OCI-LY3 (cell line): ENCODE measurements around the gene CARS2.

Experiments used
- H2AFZ ChIP-seq: fragments of 200-600, 300-600 bp; shearing (Covaris generic); 2 replicates; pipeline ENCODE4 v1.6.0; 2014; ENCODE audit warnings: antibody characterized with exemption, low read depth, low read length
- H3K27ac ChIP-seq: fragments of 200-600, 300-600 bp; sonication (generic); 2 replicates; pipeline ENCODE4 v1.5.1; 2014; ENCODE audit warnings: mild to moderate bottlenecking, low read length, moderate library complexity, mixed read lengths
- H3K27me3 ChIP-seq: fragments of 200-600, 300-600 bp; sonication (generic); 2 replicates; pipeline ENCODE4 v1.6.1; 2014; ENCODE audit warnings: low read depth, low read length, mixed read lengths
- H3K36me3 ChIP-seq: fragments of 200-600, 300-600 bp; sonication (generic); replicated peaks from 2 replicates; pipeline ENCODE3; 2014; ENCODE audit warnings: low read depth, low read length, mixed read lengths
- H3K4me1 ChIP-seq: fragments of 300-600, 200-600 bp; sonication (generic); 2 replicates; pipeline ENCODE4 v1.6.1; 2014; ENCODE audit warnings: low read length, mixed read lengths
- H3K4me2 ChIP-seq: fragments of 200-600, 300-600 bp; sonication (generic); 2 replicates; pipeline ENCODE4 v1.6.1; 2014; ENCODE audit warnings: low read length, mixed read lengths
- H3K4me3 ChIP-seq: fragments of 300-600, 200-600 bp; sonication (generic); 2 replicates; pipeline ENCODE4 v1.5.1; 2014; ENCODE audit warnings: antibody characterized with exemption, mild to moderate bottlenecking, low read length, moderate library complexity
- H3K79me2 ChIP-seq: fragments of 300-600, 200-600 bp; shearing (Covaris generic); 2 replicates; pipeline ENCODE4 v1.6.1; 2014; ENCODE audit warnings: mild to moderate bottlenecking, low read length, mixed read lengths
- H3K9ac ChIP-seq: fragments of 300-600, 200-600 bp; shearing (Covaris generic); 2 replicates; pipeline ENCODE4 v1.6.0; 2014; ENCODE audit warnings: mild to moderate bottlenecking, low read length, moderate library complexity
- H3K9me3 ChIP-seq: fragments of 200-600, 300-600 bp; shearing (Covaris generic); 2 replicates; pipeline ENCODE4 v1.6.1; 2014; ENCODE audit warnings: low read length, mixed read lengths; ENCODE audit not compliant: insufficient read depth
- H4K20me1 ChIP-seq: fragments of 200-600, 300-600 bp; sonication (generic); 2 replicates; pipeline ENCODE4 v1.6.1; 2016; ENCODE audit warnings: low read length, mixed read lengths; ENCODE audit not compliant: insufficient read depth
- EZH2phosphoT487 ChIP-seq: fragments of 200-600 bp; shearing (Covaris generic); IDR thresholded peaks from 2 replicates; pipeline ENCODE4 v1.6.1; 2018; ENCODE audit warnings: antibody characterized with exemption, mixed run types, low read depth
- TF ChIP-seq, protein P1 (sequence below): fragments of 200-600, 300-600 bp; sonication (generic); IDR thresholded peaks from 2 replicates; pipeline ENCODE4 v1.5.1; 2014; ENCODE audit warnings: antibody characterized with exemption, low read length, low read depth

The CARS2 gene

GRCh38 chr13:110700641-110701040 lies 5.3 kb downstream of the CARS2 start:
- H3K4me1 ChIP-seq = peaks cover 14% of the 10 kb centered on the region
- no peaks in the 10 kb centered on the region for H3K27me3 ChIP-seq
- no peaks in the 10 kb centered on the region for H3K9me3 ChIP-seq
- no peak overlapping the region for H3K4me2 ChIP-seq
- no peak overlapping the region for H3K9ac ChIP-seq
- H4K20me1 ChIP-seq = peaks cover 12% of the 10 kb centered on the region; the same call in 1 of the 2 replicates
- H3K36me3 ChIP-seq = peaks cover 64% of the 10 kb centered on the region
- no peak overlapping the region for H2AFZ ChIP-seq
- no peak overlapping the region for H3K27ac ChIP-seq
- H3K4me3 ChIP-seq = no peak overlapping the region
- TF ChIP-seq EZH2phosphoT487 = no peak
- TF ChIP-seq, protein P1, sequence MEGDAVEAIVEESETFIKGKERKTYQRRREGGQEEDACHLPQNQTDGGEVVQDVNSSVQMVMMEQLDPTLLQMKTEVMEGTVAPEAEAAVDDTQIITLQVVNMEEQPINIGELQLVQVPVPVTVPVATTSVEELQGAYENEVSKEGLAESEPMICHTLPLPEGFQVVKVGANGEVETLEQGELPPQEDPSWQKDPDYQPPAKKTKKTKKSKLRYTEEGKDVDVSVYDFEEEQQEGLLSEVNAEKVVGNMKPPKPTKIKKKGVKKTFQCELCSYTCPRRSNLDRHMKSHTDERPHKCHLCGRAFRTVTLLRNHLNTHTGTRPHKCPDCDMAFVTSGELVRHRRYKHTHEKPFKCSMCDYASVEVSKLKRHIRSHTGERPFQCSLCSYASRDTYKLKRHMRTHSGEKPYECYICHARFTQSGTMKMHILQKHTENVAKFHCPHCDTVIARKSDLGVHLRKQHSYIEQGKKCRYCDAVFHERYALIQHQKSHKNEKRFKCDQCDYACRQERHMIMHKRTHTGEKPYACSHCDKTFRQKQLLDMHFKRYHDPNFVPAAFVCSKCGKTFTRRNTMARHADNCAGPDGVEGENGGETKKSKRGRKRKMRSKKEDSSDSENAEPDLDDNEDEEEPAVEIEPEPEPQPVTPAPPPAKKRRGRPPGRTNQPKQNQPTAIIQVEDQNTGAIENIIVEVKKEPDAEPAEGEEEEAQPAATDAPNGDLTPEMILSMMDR = no peak
- H3K79me2 ChIP-seq = peaks cover 45% of the 10 kb centered on the region

- peaks cover 12% of the 10 kb centered on the region; the same call in 1 of the 2 replicates for H4K20me1 ChIP-seq
- H3K27ac ChIP-seq = no peak overlapping the region
- no peaks in the 10 kb centered on the region for H3K9me3 ChIP-seq
- H3K79me2 ChIP-seq = peaks cover 40% of the 10 kb centered on the region
- TF ChIP-seq, protein P1 = no peak
- no peak for TF ChIP-seq EZH2phosphoT487
- no peak overlapping the region for H3K9ac ChIP-seq
- peaks cover 64% of the 10 kb centered on the region for H3K36me3 ChIP-seq
- no peak overlapping the region for H2AFZ ChIP-seq
- H3K4me1 ChIP-seq = peaks cover 13% of the 10 kb centered on the region
- H3K4me2 ChIP-seq = no peak overlapping the region
- no peaks in the 10 kb centered on the region for H3K27me3 ChIP-seq
- no peak overlapping the region for H3K4me3 ChIP-seq
These were observed 5.7 kb downstream of the CARS2 start for GRCh38 chr13:110700186-110700585.

DNA sequence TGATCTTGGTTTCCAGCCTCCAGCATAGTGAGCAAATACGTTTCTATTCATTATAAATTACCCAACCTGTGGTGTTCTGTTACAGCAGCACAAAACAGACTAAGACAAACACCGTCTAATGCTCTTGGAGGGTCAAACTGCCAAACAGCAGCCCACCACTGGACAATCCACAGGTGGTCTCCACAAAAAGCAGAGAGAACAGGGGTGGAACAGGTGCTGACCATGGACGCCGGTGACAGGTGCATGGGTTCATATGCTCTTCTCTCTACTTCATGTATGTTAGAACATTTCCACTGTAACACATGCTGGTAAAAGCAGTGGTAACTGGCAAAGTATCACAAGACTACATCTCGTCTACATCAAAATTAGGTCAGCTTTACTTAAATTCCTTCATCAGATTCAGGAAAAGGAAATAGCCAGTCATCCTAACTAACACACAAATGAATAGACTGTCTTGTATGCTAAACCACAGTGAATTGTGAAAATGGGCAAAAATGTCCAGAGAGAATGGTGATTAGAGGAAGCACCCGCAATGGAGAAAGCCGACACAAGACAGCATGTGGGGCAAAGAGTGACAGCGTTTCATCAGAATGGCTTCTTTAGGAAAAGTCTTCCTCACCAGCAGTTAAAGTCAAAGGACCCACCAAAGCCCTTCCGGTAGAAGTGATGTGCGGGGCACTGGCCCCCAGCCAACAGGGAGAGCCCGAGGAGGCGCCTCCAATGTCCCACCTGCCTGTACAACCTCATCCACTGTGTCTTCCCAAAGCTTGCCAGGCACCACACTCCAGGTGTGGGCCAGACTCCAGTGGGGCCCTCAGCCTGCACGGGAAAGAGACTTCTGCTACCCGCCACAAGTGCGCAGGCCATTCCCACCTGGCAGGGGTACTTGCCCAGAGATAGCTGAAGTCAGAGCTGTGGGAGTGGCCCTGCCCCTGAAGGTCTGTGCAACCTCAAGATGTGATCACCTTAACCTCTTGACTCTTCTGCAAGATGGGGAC lies 6.5 kb downstream of the CARS2 start:
- Histone ChIP-seq H3K4me1 (peaks cover 6% of the 10 kb centered on the region; the same call in 1 of the 2 replicates), H3K4me3 (no peak overlapping the region), H3K79me2 (peaks cover 33% of the 10 kb centered on the region), H3K4me2 (no peak overlapping the region), H3K9ac (no peak overlapping the region), H3K9me3 (no peaks in the 10 kb centered on the region), H3K27me3 (no peaks in the 10 kb centered on the region), H3K27ac (no peak overlapping the region), H3K36me3 (peaks cover 64% of the 10 kb centered on the region), H4K20me1 (peaks cover 12% of the 10 kb centered on the region; the same call in 1 of the 2 replicates), H2AFZ (no peak overlapping the region)
- TF ChIP-seq, protein P1 = no peak
- TF ChIP-seq EZH2phosphoT487 = no peak

DNA sequence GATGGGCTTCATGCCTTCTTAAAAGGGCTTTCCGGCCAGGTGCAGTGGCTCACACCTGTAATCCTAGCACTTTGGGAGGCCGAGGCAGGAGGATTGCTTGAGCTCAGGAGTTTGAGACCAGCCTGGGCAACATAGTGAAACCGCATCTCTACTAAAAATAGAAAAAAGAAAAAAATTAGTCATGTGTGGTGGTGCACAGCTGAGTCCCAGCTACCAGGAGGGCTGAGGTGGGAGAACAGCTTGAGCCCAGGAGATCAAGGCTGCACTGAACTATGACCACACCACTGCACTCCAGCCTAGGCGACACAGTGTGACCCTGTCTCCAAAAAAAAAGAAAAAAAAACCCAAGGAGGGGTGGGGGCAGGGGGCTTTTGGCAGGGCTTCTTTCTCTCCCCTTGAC lies 7.2 kb downstream of the CARS2 start:
- peaks cover 6% of the 10 kb centered on the region; the same call in 1 of the 2 replicates for H3K4me1 ChIP-seq
- H3K27me3 ChIP-seq = no peaks in the 10 kb centered on the region
- peaks cover 12% of the 10 kb centered on the region; the same call in 1 of the 2 replicates for H4K20me1 ChIP-seq
- no peak overlapping the region for H3K27ac ChIP-seq
- peaks cover 25% of the 10 kb centered on the region for H3K79me2 ChIP-seq
- no peaks in the 10 kb centered on the region for H3K9me3 ChIP-seq
- H3K9ac ChIP-seq = no peak overlapping the region
- peaks cover 59% of the 10 kb centered on the region for H3K36me3 ChIP-seq
- no peak overlapping the region for H3K4me2 ChIP-seq
- H3K4me3 ChIP-seq = no peak overlapping the region
- TF ChIP-seq, protein P1 = no peak
- no peak for TF ChIP-seq EZH2phosphoT487
- H2AFZ ChIP-seq = no peak overlapping the region
